Measurements from ENCODE around the gene TSPAN4.

DNA sequence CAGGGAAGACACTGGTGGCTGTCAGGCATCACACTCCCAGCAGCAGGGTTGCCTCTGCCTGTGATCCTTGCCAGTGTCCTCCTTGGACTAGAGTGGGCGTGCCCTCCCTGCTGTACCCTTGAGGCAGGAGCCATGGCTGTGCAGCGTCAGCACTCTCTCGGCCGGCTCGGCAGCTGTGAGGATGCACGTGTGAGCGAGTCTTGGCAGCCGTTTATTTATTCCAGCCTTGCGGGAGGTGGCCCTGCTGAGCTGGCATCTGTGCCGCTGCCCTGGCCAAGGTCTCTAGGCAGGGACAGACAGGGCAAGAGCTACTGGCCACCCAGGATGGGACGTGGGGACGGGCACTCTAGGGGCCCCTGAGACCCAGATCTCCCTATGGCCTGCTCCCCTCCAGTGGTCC, 33.9 kb downstream of the TSPAN4 start:
- TF ChIP-seq, protein P1, sequence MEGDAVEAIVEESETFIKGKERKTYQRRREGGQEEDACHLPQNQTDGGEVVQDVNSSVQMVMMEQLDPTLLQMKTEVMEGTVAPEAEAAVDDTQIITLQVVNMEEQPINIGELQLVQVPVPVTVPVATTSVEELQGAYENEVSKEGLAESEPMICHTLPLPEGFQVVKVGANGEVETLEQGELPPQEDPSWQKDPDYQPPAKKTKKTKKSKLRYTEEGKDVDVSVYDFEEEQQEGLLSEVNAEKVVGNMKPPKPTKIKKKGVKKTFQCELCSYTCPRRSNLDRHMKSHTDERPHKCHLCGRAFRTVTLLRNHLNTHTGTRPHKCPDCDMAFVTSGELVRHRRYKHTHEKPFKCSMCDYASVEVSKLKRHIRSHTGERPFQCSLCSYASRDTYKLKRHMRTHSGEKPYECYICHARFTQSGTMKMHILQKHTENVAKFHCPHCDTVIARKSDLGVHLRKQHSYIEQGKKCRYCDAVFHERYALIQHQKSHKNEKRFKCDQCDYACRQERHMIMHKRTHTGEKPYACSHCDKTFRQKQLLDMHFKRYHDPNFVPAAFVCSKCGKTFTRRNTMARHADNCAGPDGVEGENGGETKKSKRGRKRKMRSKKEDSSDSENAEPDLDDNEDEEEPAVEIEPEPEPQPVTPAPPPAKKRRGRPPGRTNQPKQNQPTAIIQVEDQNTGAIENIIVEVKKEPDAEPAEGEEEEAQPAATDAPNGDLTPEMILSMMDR (conservative IDR thresholded peaks at IDR 0.05), result no peak
- TF ChIP-seq EZH2 (IDR thresholded peaks at IDR 0.05; ENCODE audit: low read depth), result no peak

Measured in PC-9 (cell line).